ENCODE results near the gene BCAR1. TPM values are rescaled to one million over a fixed set of nuclear protein-coding genes. Genes with fewer than 3 reads are reported as not detected.

Gene BCAR1
- total and polyA plus RNA-seq, 9 donors = 33.4 to 67.4 (median 56.5) TPM

- Histone ChIP-seq H3K27me3 (ENCODE audit: control insufficient read depth, insufficient read depth, low read length) (peaks cover 3% of the 10 kb centered on the region), H3K4me1 (ENCODE audit: control insufficient read depth, insufficient read depth, low read length) (peaks cover 72% of the 10 kb centered on the region), H3K9me3 (replicated peaks; ENCODE audit: control insufficient read depth, low read depth, low read length) (no peaks in the 10 kb centered on the region), H3K27ac (ENCODE audit: low read length) (peak overlapping the region; percentile 97), H3K4me3 (ENCODE audit: low read length) (peak overlapping the region; percentile 99), H3K36me3 (ENCODE audit: control insufficient read depth, insufficient read depth, low read length) (peaks cover 17% of the 10 kb centered on the region)
- peak; percentile 70 for DNase-seq
- WGBS (ENCODE audit: insufficient coverage) = 14% methylated on average over 5 of the region's 8 CpGs
Measured at GRCh38 chr16:75263963-75264445, 12.6 kb upstream of the BCAR1 start.

- 45% methylated on average over 10 of the region's 14 CpGs for WGBS (ENCODE audit: insufficient coverage)
- peak; percentile 52 for DNase-seq
Measured at GRCh38 chr16:75263291-75263962, 12.0 kb upstream of the BCAR1 start.

GRCh38 chr16:75262800-75263127 is 11.3 kb upstream of the BCAR1 start:
- Histone ChIP-seq H3K4me1 (ENCODE audit: control insufficient read depth, insufficient read depth, low read length) (peaks cover 75% of the 10 kb centered on the region), H3K4me3 (ENCODE audit: low read length) (no peak overlapping the region), H3K27me3 (ENCODE audit: control insufficient read depth, insufficient read depth, low read length) (peaks cover 3% of the 10 kb centered on the region), H3K27ac (ENCODE audit: low read length) (peak overlapping the region; percentile 59), H3K9me3 (replicated peaks; ENCODE audit: control insufficient read depth, low read depth, low read length) (no peaks in the 10 kb centered on the region), H3K36me3 (ENCODE audit: control insufficient read depth, insufficient read depth, low read length) (peaks cover 18% of the 10 kb centered on the region)
- DNase-seq = no peak
- WGBS (ENCODE audit: insufficient coverage) = 60% methylated on average over 5 of the region's 5 CpGs

More at GRCh38 chr16:75263291-75263962, 12.0 kb upstream of the BCAR1 start:
- peak overlapping the region; percentile 97 for H3K27ac ChIP-seq (ENCODE audit: low read length)
- peak overlapping the region; percentile 99 for H3K4me3 ChIP-seq (ENCODE audit: low read length)
- H3K36me3 ChIP-seq (ENCODE audit: control insufficient read depth, insufficient read depth, low read length) = peaks cover 18% of the 10 kb centered on the region
- no peaks in the 10 kb centered on the region for H3K9me3 ChIP-seq (replicated peaks; ENCODE audit: control insufficient read depth, low read depth, low read length)
- H3K27me3 ChIP-seq (ENCODE audit: control insufficient read depth, insufficient read depth, low read length) = peaks cover 3% of the 10 kb centered on the region
- peaks cover 75% of the 10 kb centered on the region for H3K4me1 ChIP-seq (ENCODE audit: control insufficient read depth, insufficient read depth, low read length)

- H3K27ac ChIP-seq (ENCODE audit: low read length) = peak overlapping the region; percentile 59
- WGBS (ENCODE audit: insufficient coverage) = 29% methylated on average over 4 of the region's 14 CpGs
Measured at GRCh38 chr16:75262104-75262799, 10.8 kb upstream of the BCAR1 start.

GRCh38 chr16:75261590-75262078 is 10.2 kb upstream of the BCAR1 start:
- 82% methylated on average over 3 of the region's 3 CpGs for WGBS (ENCODE audit: insufficient coverage)
- Histone ChIP-seq H3K4me3 (ENCODE audit: low read length) (no peak overlapping the region), H3K36me3 (ENCODE audit: control insufficient read depth, insufficient read depth, low read length) (peaks cover 18% of the 10 kb centered on the region), H3K27ac (ENCODE audit: low read length) (peak overlapping the region; percentile 20), H3K27me3 (ENCODE audit: control insufficient read depth, insufficient read depth, low read length) (peaks cover 3% of the 10 kb centered on the region), H3K9me3 (replicated peaks; ENCODE audit: control insufficient read depth, low read depth, low read length) (no peaks in the 10 kb centered on the region), H3K4me1 (ENCODE audit: control insufficient read depth, insufficient read depth, low read length) (peaks cover 75% of the 10 kb centered on the region)
- no peak for DNase-seq

More at GRCh38 chr16:75262104-75262799, 10.8 kb upstream of the BCAR1 start:
- Histone ChIP-seq H3K36me3 (ENCODE audit: control insufficient read depth, insufficient read depth, low read length) (peaks cover 18% of the 10 kb centered on the region), H3K9me3 (replicated peaks; ENCODE audit: control insufficient read depth, low read depth, low read length) (no peaks in the 10 kb centered on the region), H3K4me1 (ENCODE audit: control insufficient read depth, insufficient read depth, low read length) (peaks cover 75% of the 10 kb centered on the region), H3K4me3 (ENCODE audit: low read length) (no peak overlapping the region), H3K27me3 (ENCODE audit: control insufficient read depth, insufficient read depth, low read length) (peaks cover 3% of the 10 kb centered on the region)
- peak; percentile 34 for DNase-seq

GRCh38 chr16:75260851-75261589 is 9.6 kb upstream of the BCAR1 start:
- Histone ChIP-seq H3K27ac (ENCODE audit: low read length) (peak overlapping the region; percentile 65), H3K4me3 (ENCODE audit: low read length) (no peak overlapping the region), H3K36me3 (ENCODE audit: control insufficient read depth, insufficient read depth, low read length) (peaks cover 18% of the 10 kb centered on the region), H3K9me3 (replicated peaks; ENCODE audit: control insufficient read depth, low read depth, low read length) (no peaks in the 10 kb centered on the region), H3K27me3 (ENCODE audit: control insufficient read depth, insufficient read depth, low read length) (peaks cover 3% of the 10 kb centered on the region), H3K4me1 (ENCODE audit: control insufficient read depth, insufficient read depth, low read length) (peaks cover 75% of the 10 kb centered on the region)
- 63% methylated on average over 6 of the region's 10 CpGs for WGBS (ENCODE audit: insufficient coverage)
- DNase-seq = peak; percentile 14

- Histone ChIP-seq H3K36me3 (ENCODE audit: control insufficient read depth, insufficient read depth, low read length) (peaks cover 18% of the 10 kb centered on the region), H3K4me3 (ENCODE audit: low read length) (no peak overlapping the region), H3K27me3 (ENCODE audit: control insufficient read depth, insufficient read depth, low read length) (peaks cover 2% of the 10 kb centered on the region), H3K9me3 (replicated peaks; ENCODE audit: control insufficient read depth, low read depth, low read length) (no peaks in the 10 kb centered on the region), H3K4me1 (ENCODE audit: control insufficient read depth, insufficient read depth, low read length) (peaks cover 85% of the 10 kb centered on the region), H3K27ac (ENCODE audit: low read length) (no peak overlapping the region)
- no CpG with 5 or more reads among the region's 6 CpGs for WGBS (ENCODE audit: insufficient coverage)
- DNase-seq = peak; percentile 9
Measured at GRCh38 chr16:75258807-75259141, 7.3 kb upstream of the BCAR1 start.

- 64% methylated on average over 15 of the region's 21 CpGs for WGBS (ENCODE audit: insufficient coverage)
- Histone ChIP-seq H3K4me3 (ENCODE audit: low read length) (no peak overlapping the region), H3K27ac (ENCODE audit: low read length) (peak overlapping the region; percentile 80), H3K4me1 (ENCODE audit: control insufficient read depth, insufficient read depth, low read length) (peaks cover 85% of the 10 kb centered on the region), H3K27me3 (ENCODE audit: control insufficient read depth, insufficient read depth, low read length) (peaks cover 2% of the 10 kb centered on the region), H3K9me3 (replicated peaks; ENCODE audit: control insufficient read depth, low read depth, low read length) (no peaks in the 10 kb centered on the region), H3K36me3 (ENCODE audit: control insufficient read depth, insufficient read depth, low read length) (peaks cover 18% of the 10 kb centered on the region)
- DNase-seq = peak; percentile 29
Measured at GRCh38 chr16:75257886-75258806, 6.7 kb upstream of the BCAR1 start.

- DNase-seq = peak; percentile 86
- H3K27me3 ChIP-seq (ENCODE audit: control insufficient read depth, insufficient read depth, low read length) = peaks cover 5% of the 10 kb centered on the region
- H3K9me3 ChIP-seq (replicated peaks; ENCODE audit: control insufficient read depth, low read depth, low read length) = no peaks in the 10 kb centered on the region
- H3K4me3 ChIP-seq (ENCODE audit: low read length) = no peak overlapping the region
- H3K4me1 ChIP-seq (ENCODE audit: control insufficient read depth, insufficient read depth, low read length) = peaks cover 85% of the 10 kb centered on the region
- peak overlapping the region; percentile 83 for H3K27ac ChIP-seq (ENCODE audit: low read length)
- 20% methylated on average over 5 of the region's 14 CpGs for WGBS (ENCODE audit: insufficient coverage)
- H3K36me3 ChIP-seq (ENCODE audit: control insufficient read depth, insufficient read depth, low read length) = peaks cover 6% of the 10 kb centered on the region
Measured at GRCh38 chr16:75256696-75257343, 5.4 kb upstream of the BCAR1 start.

All from muscle of leg (tissue), 11 donors.